Parathyroid adenoma (tissue), 2 donors: ENCODE data around the gene LDLRAP1.

Experiments used
- H2AFZ ChIP-seq: fragments of 300-600 bp; sonication (generic); one replicate; pipeline ENCODE4 v1.7.0; 2017; ENCODE audit warnings: antibody characterized with exemption, mild to moderate bottlenecking
- H3K27ac ChIP-seq: fragments of 300-600 bp; sonication (generic); one replicate; pipeline ENCODE4 v1.7.0; 2017
- H3K27me3 ChIP-seq: fragments of 300-600 bp; sonication (generic); one replicate; pipeline ENCODE4 v1.7.0; 2017; ENCODE audit warnings: low read length; ENCODE audit not compliant: control insufficient read depth, insufficient read depth
- H3K36me3 ChIP-seq: fragments of 300-600 bp; sonication (generic); one replicate; pipeline ENCODE4 v1.7.0; 2017; ENCODE audit warnings: low read length; ENCODE audit not compliant: control insufficient read depth, insufficient read depth
- H3K4me1 ChIP-seq: fragments of 300-600 bp; sonication (generic); one replicate; pipeline ENCODE4 v1.7.0; 2017; ENCODE audit warnings: control low read depth
- H3K4me2 ChIP-seq: fragments of 300-600 bp; sonication (generic); one replicate; pipeline ENCODE4 v1.7.0; 2017; ENCODE audit warnings: low read length
- H3K4me3 ChIP-seq: fragments of 300-600 bp; sonication (generic); one replicate; pipeline ENCODE4 v1.7.0; 2017; ENCODE audit warnings: low read depth, low read length
- H3K79me2 ChIP-seq: fragments of 300-600 bp; sonication (generic); one replicate; pipeline ENCODE4 v1.7.0; 2017; ENCODE audit warnings: control low read depth
- H3K9ac ChIP-seq: fragments of 300-600 bp; sonication (generic); one replicate; pipeline ENCODE4 v1.7.0; 2017; ENCODE audit warnings: mild to moderate bottlenecking
- H3K9me3 ChIP-seq: fragments of 300-600 bp; sonication (generic); one replicate; pipeline ENCODE4 v1.7.0; 2017; ENCODE audit warnings: low read length; ENCODE audit not compliant: control insufficient read depth
- TF ChIP-seq, protein P1 (sequence below): fragments of 300-600 bp; sonication (generic); IDR thresholded peaks from one replicate; pipeline ENCODE4 v1.7.0; 2017; ENCODE audit warnings: antibody characterized with exemption, mild to moderate bottlenecking
- donor health status: primary hyperparathyroidism.

Gene LDLRAP1

DNA sequence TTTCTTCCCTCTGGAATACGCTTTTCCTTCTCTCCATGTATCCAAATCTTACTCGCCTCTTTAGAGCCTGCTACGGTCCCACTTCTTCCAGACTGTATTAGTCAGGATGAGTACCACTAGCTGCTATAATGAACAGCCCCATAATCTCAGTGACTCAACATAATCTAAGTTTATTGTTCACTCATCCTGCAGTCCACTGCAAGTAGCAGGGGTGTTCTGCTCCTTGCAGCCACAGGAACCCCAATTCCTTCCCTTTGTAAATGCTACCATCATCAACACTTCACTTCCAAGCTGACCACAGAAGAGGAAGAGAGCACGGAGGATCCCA is 18.1 kb upstream of the LDLRAP1 start:
- TF ChIP-seq, protein P1, sequence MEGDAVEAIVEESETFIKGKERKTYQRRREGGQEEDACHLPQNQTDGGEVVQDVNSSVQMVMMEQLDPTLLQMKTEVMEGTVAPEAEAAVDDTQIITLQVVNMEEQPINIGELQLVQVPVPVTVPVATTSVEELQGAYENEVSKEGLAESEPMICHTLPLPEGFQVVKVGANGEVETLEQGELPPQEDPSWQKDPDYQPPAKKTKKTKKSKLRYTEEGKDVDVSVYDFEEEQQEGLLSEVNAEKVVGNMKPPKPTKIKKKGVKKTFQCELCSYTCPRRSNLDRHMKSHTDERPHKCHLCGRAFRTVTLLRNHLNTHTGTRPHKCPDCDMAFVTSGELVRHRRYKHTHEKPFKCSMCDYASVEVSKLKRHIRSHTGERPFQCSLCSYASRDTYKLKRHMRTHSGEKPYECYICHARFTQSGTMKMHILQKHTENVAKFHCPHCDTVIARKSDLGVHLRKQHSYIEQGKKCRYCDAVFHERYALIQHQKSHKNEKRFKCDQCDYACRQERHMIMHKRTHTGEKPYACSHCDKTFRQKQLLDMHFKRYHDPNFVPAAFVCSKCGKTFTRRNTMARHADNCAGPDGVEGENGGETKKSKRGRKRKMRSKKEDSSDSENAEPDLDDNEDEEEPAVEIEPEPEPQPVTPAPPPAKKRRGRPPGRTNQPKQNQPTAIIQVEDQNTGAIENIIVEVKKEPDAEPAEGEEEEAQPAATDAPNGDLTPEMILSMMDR: no peak
- Histone ChIP-seq H3K27ac (no peak overlapping the region), H3K4me3 (no peak overlapping the region), H3K79me2 (no peaks in the 10 kb centered on the region), H3K27me3 (no peaks in the 10 kb centered on the region), H2AFZ (no peak overlapping the region), H3K9me3 (no peaks in the 10 kb centered on the region), H3K4me2 (no peak overlapping the region), H3K9ac (no peak overlapping the region), H3K4me1 (no peaks in the 10 kb centered on the region), H3K36me3 (no peaks in the 10 kb centered on the region)

- Histone ChIP-seq H3K36me3 (no peaks in the 10 kb centered on the region), H3K79me2 (no peaks in the 10 kb centered on the region)
- TF ChIP-seq, protein P1: no peak
Measured at GRCh38 chr1:25526753-25527152, 16.7 kb upstream of the LDLRAP1 start.

DNA sequence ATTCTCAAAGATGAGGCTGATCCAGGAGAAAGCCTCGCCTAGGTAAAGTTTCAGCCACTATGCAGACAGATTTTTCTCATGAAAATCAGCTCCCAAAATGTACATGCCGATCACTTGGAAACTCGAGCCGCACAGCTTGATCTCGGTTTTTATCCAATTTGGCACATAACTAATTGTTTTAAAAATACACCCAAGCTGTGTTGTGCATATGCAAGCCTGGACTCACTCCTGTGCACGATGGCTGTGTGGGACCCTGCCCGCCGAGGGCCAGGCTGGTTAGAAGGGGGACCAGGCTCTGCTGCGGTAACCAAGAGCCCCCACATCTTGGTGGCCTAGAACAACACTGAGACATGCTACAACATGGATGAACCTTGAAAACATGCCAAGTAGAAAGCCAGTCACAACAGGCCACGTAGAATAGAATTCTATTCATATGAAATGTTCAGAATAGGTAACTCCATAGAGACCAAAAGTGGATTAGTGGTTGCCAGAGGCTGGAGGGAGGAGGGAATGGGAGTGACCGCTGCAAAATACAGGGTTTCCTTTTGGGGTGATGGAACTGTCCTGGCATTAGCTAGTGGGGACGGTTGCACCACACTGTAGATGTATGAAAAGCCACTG is 16.1 kb upstream of the LDLRAP1 start:
- TF ChIP-seq, protein P1: no peak
- Histone ChIP-seq H3K4me1 (no peaks in the 10 kb centered on the region), H3K9me3 (no peaks in the 10 kb centered on the region), H3K27me3 (no peaks in the 10 kb centered on the region), H3K9ac (no peak overlapping the region), H3K4me3 (no peak overlapping the region), H3K79me2 (no peaks in the 10 kb centered on the region), H3K4me2 (no peak overlapping the region), H3K27ac (no peak overlapping the region), H2AFZ (no peak overlapping the region), H3K36me3 (no peaks in the 10 kb centered on the region)

More at GRCh38 chr1:25526753-25527152, 16.7 kb upstream of the LDLRAP1 start:
- Histone ChIP-seq H3K4me3 (no peak overlapping the region), H3K27me3 (no peaks in the 10 kb centered on the region), H3K9me3 (no peaks in the 10 kb centered on the region), H3K4me2 (no peak overlapping the region), H3K27ac (no peak overlapping the region), H2AFZ (no peak overlapping the region), H3K4me1 (no peaks in the 10 kb centered on the region), H3K9ac (no peak overlapping the region)

GRCh38 chr1:25527946-25528595 is 15.3 kb upstream of the LDLRAP1 start:
- no peak overlapping the region for H3K9ac ChIP-seq
- H3K4me3 ChIP-seq: no peak overlapping the region
- no peak overlapping the region for H3K4me2 ChIP-seq
- no peak overlapping the region for H2AFZ ChIP-seq
- H3K36me3 ChIP-seq: no peaks in the 10 kb centered on the region
- no peaks in the 10 kb centered on the region for H3K4me1 ChIP-seq
- H3K27me3 ChIP-seq: no peaks in the 10 kb centered on the region
- H3K27ac ChIP-seq: no peak overlapping the region
- no peaks in the 10 kb centered on the region for H3K9me3 ChIP-seq
- TF ChIP-seq, protein P1: no peak
- H3K79me2 ChIP-seq: no peaks in the 10 kb centered on the region
